Skin epidermis (tissue), 12 donors: Measurements from ENCODE around the gene SSTR1.

ENCODE experiments used
- H3K27ac ChIP-seq, 21 experiments: fragments of 200-600 bp; sonication (generic) in 11 of 21; one replicate each; pipeline ENCODE4 v1.5.0; 2020; ENCODE audit warnings: mild to moderate bottlenecking in 3 of 21, inconsistent platforms in 2 of 21, moderate library complexity in 2 of 21
- H3K4me3 ChIP-seq, 7 experiments: fragments of 200-600 bp; sonication (generic) in 2 of 7; one replicate each; pipeline ENCODE4 v1.5.0; 2020; ENCODE audit warnings: inconsistent platforms in 2 of 7, mild to moderate bottlenecking in 2 of 7, moderate library complexity in 1 of 7

Gene SSTR1

DNA sequence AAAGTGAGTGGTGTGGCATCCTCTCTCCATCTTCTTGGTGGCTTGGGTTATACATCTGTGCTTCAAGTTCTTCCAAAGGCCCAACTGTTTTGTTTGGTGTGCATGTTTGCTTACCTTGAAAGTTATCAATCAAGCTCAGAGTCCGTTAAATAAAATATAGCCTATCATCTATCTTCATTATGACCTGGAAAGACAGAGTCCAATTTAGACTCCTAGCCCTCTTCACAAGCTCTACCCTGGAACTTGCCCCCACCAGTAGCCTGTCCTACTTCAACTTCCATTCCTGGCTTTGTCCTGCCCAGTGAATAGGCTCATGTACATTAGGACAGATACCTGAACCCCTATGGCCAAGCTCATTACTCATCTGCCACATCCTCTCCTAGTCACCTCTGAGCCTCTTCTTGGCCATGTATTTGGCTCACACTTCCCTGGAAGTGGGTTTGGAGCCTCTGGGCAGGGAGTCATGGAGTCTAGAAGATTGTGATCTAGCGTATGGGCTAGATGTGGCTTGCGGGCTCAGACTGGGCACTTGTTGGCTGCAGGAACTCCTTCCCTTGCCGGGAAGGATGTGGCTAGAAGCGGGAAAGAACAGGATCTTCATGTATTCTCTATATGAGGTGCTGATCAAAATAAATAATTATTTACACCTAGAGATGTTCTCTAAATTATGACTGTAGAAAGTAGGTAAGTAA is 6.4 kb upstream of the SSTR1 start:
- no peak overlapping the region for H3K27ac ChIP-seq
- H3K4me3 ChIP-seq, result no peak overlapping the region

DNA sequence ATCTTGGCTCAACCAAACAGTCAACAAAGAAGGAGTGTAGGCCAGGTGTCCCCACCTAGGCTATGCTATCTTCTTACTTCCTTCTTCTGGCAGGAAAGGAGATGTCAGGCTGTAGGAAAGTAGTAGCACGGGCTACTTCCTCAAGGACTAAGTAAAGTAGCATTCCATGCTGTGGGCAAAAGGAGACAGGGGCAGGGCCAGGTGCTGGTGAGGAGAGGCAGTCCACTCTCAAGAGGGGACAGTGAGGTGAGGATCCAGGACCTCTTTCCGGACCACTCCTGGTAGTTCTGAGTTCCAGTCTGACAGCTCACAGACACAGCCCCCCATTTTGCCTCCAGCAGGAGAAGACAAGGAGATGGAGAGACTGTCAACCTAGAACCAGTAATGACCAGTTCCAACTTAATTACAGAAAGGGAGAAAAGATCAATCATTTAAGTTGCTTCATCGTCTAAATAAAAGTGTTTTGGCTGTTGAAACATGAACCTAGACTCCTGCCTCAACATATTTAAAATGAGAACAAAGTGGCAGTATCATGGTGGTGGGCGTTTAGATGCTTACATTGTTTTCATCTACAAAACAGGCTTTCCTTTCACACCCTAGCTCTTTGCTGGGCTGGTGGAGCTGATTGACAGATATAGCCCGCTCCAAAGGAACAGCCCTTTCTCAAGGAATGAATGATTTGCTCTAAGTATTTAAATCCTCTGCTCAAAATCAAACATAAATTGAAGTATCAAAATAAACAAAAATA is 5.1 kb upstream of the SSTR1 start:
- Histone ChIP-seq H3K4me3 (no peak overlapping the region), H3K27ac (no peak overlapping the region)

DNA sequence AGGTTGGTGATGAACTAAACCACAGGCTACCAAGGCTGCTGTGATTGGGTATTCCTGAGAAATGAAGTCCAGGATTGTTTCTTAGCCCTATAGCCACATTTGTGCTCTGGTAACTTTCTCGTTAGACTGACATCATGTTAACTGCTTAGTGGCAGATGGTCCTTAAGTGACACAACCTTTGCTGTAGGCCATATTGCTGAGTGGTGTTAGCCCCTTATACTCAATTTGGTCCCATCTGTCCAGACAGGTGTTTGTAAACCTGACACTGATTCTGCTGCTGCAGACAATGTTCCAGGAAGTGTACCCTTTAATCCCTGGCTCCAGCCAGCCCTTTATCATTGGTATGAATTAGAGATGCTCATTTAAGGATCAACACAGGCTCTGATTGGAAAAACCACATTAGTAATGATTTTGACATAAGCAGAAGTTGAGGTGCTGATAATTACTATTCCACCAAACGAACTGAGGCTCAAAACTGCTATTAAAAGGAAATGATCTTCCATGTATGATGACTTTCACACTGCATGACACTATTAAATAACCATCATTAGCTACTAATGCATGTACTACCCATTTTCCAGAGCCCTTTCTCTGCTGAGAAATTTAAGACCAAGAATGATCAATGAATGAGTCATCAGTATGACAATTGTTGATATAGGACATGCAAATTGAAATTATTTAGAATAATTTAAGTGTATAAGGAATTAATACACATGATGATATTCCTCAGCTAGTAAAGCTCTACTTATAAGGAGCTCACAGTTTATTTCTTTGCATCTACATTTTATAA is 3.6 kb upstream of the SSTR1 start:
- no peak overlapping the region for H3K27ac ChIP-seq
- H3K4me3 ChIP-seq, result no peak overlapping the region

DNA sequence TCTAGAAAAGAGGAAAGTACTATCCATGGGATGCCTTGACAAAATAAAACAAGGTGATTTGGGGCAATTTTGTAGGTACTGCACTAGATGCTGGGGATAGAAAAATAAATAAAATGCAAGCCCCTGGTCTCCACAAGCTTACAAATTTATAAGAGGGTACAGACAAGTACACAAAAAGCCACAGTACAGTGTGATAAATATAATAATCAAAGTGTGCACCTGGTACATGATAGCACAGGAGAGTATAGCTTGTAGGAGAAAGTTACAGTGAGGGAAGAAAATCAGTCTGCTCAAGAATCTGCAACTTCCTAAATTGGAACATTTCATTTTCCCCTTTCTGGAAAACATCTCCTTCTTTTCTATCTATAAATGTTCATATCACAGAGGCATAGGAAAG is 3.0 kb upstream of the SSTR1 start:
- Histone ChIP-seq H3K4me3 (no peak overlapping the region), H3K27ac (no peak overlapping the region)

DNA sequence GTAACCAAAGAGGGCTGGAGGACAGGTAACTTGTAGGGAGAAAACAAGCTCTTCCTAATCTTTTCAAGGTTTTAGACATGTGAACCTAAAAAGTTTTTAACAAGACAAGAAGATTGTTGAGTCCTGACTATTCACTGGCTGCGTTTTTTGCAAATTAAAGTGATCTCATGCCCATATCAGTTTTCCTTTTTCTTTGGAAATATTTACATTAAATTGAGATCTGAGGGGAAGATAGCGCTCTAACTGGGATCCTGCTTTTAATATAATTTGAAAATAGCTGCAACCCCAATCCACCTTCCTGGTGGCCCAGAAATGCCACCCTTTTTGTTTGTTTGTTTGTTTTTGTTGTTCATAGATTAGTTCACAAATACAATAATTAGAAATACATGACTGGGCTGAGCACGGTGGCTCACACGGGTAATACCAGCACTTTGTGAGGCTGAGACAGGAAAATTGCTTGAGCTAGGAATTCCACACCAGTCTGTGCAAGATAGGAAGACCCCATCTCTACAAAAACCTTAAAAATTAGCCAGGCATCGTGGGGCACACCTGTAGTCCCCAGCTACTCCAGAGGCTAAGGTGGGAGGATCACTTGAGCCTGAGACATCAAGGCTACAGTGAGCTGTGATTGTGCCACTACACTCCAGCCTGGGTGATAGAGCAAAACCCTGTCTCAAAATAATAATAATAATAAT is 2.4 kb upstream of the SSTR1 start:
- no peak overlapping the region for H3K27ac ChIP-seq
- no peak overlapping the region for H3K4me3 ChIP-seq

DNA sequence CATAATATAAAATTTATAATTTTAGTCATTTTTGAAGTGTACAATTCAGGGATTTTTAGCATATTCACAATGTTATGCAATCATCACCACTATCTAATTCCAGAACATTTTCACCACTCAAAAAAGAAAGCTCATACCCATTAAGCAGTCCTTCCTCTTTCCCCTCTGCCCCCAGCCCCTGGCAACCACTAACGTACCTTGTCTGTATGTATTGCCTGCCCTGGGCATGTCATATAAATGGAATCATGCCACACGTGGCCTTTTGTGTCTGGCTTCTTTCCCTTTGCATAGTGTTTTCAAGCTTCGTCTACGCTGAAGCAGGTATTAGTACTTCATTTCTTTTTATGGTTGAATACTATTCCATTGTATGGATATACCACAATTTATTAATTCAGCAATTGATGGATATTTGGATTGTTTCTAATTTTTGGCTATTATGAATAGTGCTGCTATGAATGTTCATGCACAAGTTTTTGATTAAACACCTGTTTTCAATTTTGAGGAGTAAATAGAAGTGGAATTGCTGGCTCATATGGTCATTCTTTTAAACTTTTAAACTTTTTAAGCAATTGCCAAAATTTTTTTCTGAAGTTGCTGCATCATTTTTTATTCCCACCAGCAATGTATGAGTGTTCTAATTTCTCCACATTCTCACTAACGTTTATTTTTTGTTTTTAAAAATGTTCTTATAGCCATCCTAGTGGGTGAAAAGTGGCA is 1.6 kb upstream of the SSTR1 start:
- H3K4me3 ChIP-seq, result no peak overlapping the region
- H3K27ac ChIP-seq, result no peak overlapping the region

DNA sequence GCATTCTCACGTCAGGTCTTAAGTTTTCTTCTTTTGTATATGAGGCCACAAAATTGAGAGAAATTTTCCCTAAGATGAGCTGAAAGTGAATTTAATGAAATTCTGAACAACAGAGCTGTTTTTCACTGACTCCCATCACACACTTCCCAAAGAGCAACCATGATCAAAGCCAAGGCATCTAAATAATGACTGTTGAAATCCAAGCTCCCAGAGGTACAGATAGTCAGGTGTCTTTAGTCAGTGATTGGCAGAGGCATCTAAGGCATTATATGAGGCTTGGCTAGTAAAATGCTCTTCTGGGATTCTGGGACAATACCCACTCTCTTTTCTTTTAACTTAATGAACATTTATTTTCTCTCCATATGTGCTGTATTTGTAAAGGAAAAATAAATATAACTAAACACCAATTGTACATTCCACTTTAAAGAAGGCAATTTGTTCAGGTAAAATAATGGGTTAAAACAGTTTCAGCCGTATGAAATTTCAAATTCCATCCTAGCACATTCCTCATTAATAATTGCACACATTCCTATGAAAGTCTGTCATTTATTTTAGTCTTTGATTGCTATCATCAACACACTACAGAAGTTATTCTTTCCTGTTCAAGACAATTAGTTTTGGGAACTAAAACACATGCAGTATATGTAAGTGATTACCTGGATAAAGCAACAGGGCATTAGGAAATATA is 871 bp upstream of the SSTR1 start:
- Histone ChIP-seq H3K27ac (no peak overlapping the region), H3K4me3 (no peak overlapping the region)

DNA sequence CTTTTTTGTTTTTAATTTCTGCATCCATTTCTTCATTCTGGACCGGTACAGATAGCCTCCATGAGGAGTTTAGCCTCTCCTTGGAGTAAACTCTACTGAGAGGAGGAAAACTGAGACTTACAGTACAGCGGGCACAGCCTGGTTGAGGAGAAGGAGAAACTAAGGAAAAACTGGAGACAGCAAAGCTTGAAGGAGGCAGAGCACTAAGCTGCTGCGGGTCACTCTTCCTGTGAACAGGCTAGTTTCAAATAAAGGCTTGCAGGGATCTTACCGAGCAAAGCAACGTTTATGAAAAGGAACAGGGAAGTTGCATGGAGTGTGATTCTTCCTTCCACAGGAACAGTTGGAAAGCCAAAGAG is 348 bp upstream of the SSTR1 start:
- Histone ChIP-seq H3K27ac (no peak overlapping the region), H3K4me3 (no peak overlapping the region)

DNA sequence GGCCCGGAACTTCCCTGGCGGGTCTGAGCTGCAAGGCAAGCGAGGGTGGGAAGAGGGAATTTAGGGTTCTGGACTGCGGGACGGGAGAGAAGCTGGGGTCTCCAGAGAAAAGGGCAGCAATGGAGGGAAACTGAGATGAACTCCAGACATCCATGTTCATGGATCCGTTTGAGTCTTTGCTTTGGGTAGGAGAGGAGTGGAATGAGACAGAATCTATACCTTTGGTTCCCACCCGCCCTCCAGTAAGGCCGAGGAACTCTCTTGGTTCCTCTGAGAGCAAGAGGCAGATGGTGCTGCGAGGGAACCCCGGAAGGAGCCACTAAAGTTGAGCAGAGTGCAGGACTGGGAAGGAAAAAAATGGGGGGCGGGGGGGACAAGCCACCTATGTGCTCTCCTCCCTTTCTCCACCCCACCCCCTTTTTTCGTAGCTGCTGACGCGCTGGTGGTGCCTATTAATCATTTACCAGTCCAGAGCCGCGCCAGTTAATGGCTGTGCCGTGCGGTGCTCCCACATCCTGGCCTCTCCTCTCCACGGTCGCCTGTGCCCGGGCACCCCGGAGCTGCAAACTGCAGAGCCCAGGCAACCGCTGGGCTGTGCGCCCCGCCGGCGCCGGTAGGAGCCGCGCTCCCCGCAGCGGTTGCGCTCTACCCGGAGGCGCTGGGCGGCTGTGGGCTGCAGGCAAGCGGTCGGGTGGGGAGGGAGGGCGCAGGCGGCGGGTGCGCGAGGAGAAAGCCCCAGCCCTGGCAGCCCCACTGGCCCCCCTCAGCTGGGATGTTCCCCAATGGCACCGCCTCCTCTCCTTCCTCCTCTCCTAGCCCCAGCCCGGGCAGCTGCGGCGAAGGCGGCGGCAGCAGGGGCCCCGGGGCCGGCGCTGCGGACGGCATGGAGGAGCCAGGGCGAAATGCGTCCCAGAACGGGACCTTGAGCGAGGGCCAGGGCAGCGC is 1.2 kb downstream of the SSTR1 start:
- peak overlapping the region in 6 of 7 experiments; percentile 3 to 32 (median 8) for H3K4me3 ChIP-seq
- no peak overlapping the region for H3K27ac ChIP-seq

DNA sequence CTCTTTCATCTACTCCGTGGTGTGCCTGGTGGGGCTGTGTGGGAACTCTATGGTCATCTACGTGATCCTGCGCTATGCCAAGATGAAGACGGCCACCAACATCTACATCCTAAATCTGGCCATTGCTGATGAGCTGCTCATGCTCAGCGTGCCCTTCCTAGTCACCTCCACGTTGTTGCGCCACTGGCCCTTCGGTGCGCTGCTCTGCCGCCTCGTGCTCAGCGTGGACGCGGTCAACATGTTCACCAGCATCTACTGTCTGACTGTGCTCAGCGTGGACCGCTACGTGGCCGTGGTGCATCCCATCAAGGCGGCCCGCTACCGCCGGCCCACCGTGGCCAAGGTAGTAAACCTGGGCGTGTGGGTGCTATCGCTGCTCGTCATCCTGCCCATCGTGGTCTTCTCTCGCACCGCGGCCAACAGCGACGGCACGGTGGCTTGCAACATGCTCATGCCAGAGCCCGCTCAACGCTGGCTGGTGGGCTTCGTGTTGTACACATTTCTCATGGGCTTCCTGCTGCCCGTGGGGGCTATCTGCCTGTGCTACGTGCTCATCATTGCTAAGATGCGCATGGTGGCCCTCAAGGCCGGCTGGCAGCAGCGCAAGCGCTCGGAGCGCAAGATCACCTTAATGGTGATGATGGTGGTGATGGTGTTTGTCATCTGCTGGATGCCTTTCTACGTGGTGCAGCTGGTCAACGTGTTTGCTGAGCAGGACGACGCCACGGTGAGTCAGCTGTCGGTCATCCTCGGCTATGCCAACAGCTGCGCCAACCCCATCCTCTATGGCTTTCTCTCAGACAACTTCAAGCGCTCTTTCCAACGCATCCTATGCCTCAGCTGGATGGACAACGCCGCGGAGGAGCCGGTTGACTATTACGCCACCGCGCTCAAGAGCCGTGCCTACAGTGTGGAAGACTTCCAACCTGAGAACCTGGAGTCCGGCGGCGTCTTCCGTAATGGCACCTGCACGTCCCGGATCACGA is 2.2 kb downstream of the SSTR1 start:
- Histone ChIP-seq H3K27ac (no peak overlapping the region), H3K4me3 (peak overlapping the region in 6 of 7 experiments; percentile 3 to 32 (median 8))

DNA sequence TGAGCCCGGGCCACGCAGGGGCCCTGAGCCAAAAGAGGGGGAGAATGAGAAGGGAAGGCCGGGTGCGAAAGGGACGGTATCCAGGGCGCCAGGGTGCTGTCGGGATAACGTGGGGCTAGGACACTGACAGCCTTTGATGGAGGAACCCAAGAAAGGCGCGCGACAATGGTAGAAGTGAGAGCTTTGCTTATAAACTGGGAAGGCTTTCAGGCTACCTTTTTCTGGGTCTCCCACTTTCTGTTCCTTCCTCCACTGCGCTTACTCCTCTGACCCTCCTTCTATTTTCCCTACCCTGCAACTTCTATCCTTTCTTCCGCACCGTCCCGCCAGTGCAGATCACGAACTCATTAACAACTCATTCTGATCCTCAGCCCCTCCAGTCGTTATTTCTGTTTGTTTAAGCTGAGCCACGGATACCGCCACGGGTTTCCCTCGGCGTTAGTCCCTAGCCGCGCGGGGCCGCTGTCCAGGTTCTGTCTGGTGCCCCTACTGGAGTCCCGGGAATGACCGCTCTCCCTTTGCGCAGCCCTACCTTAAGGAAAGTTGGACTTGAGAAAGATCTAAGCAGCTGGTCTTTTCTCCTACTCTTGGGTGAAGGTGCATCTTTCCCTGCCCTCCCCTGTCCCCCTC is 3.0 kb downstream of the SSTR1 start:
- Histone ChIP-seq H3K27ac (no peak overlapping the region), H3K4me3 (peak overlapping the region in 5 of 7 experiments; percentile 3 to 31 (median 5))

DNA sequence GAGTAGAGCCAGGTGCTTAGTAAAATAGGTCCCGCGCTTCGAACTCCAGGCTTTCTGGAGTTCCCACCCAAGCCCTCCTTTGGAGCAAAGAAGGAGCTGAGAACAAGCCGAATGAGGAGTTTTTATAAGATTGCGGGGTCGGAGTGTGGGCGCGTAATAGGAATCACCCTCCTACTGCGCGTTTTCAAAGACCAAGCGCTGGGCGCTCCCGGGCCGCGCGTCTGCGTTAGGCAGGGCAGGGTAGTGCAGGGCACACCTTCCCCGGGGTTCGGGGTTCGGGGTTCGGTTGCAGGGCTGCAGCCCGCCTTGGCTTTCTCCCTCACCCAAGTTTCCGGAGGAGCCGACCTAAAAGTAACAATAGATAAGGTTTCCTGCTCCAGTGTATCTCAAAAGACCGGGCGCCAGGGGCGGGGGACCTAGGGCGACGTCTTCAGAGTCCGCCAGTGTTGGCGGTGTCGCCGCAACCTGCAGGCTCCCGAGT is 3.6 kb downstream of the SSTR1 start:
- Histone ChIP-seq H3K4me3 (peak overlapping the region in 2 of 7 experiments; percentile 3 to 31), H3K27ac (no peak overlapping the region)

DNA sequence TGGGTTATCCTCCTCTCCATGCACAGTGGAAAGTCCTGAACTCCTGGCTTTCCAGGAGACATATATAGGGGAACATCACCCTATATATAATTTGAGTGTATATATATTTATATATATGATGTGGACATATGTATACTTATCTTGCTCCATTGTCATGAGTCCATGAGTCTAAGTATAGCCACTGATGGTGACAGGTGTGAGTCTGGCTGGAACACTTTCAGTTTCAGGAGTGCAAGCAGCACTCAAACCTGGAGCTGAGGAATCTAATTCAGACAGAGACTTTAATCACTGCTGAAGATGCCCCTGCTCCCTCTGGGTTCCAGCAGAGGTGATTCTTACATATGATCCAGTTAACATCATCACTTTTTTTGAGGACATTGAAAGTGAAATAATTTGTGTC is 4.4 kb downstream of the SSTR1 start:
- Histone ChIP-seq H3K27ac (no peak overlapping the region), H3K4me3 (no peak overlapping the region)

DNA sequence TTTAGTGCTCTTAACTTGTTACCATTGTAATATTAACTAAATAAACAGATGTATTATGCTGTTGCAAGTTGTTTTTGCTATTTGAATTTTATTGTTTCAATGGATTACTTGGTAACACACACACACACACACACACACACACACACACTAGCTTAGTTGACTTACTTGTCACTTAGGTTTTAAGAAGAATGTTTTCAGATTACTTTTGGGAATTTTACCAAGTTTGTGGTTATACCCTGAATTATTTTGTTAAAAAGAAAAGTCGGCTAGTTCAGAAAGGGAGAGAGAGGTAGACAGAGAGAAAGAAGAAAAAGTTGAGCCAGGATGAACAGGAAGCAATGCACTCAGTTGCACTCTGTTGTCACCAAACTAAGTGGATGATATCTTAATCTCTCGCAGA is 5.3 kb downstream of the SSTR1 start:
- H3K4me3 ChIP-seq, result no peak overlapping the region
- H3K27ac ChIP-seq, result no peak overlapping the region

DNA sequence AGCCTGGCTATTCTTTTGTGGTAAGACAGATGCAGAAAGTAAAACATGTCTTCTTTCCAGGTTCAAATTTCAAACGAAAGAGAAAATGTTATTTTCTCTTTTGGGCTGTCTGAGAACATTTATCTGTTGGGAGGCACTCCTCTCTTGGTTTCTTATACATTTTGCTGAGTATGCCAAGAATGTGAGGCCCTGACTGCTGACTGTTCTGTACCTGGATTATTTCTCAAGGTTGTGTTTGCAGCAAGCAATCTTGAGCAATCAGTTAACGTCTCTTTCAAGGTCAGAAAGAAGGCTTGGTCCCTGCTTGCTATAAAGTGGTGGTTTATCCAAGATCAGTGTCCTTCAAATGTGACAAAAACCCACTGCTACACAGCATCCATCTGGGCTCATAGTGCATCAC is 9.8 kb downstream of the SSTR1 start:
- no peak overlapping the region for H3K27ac ChIP-seq
- no peak overlapping the region for H3K4me3 ChIP-seq

DNA sequence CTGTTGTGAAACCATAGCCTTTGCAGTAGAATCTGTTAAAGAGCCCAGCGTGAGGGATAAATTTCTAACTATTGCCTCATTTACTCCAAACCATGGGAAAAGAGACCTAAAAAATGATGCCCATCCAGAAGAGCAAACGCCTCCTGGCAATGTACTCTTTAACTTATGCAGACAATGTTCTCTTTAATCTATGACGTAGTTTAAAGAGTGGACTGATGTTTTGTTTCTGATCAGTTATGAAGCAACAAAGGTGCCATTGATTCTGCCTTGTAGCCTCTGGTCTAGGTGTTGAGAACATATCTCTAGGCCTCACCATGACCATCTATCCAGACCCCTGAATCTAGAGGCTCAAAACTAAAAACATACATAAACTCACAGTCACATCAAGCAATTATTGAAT is 13.4 kb downstream of the SSTR1 start:
- H3K4me3 ChIP-seq, result no peak overlapping the region

More for the DNA sequence above, 13.4 kb downstream of the SSTR1 start:
- no peak overlapping the region for H3K27ac ChIP-seq
